NT2/D1 (cell line): ENCODE results near the gene NAA16.

Experiments used
- SUZ12 ChIP-seq: IDR thresholded peaks from 2 replicates; pipeline ENCODE4 v1.6.1; 2011; ENCODE audit not compliant: insufficient read length, insufficient read depth; ENCODE audit errors: extremely low read depth
- ZNF274 ChIP-seq: IDR thresholded peaks from 2 replicates; pipeline ENCODE4 v1.6.1; 2011; ENCODE audit warnings: mild to moderate bottlenecking, low read depth, low read length

DNA sequence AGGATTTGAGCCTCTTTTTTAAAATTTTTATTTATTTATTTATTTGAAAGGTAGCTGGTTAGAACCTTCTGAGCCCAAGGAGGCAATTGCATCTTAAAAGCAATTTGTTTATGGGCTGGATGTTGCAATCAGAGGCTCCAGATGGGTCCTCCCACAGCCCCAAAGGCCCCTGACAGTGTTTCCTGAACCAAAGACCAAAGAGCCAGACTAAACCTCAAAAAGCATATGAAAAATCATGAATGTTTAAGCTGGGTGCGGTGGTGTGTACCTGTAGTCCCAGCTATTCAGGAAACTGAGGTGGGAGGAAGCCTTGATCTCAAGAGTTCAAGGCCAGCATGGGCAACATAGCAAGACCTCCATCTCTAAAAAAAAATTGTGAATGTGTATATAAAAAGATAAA lies 78.5 kb downstream of the NAA16 start:
- no peak for TF ChIP-seq SUZ12
- TF ChIP-seq ZNF274, result no peak
